Measurements from ENCODE around the gene ANTXR2.

GRCh38 chr4:80042821-80043220, 30.2 kb downstream of the ANTXR2 start:
- TF ChIP-seq CTCF (IDR thresholded peaks at IDR 0.05): no peak
- no peak for TF ChIP-seq POLR2A (IDR thresholded peaks at IDR 0.05)
- no peak for TF ChIP-seq POLR2AphosphoS5 (IDR thresholded peaks at IDR 0.05)

Data from prostate gland (tissue), 2 donors.